ENCODE results near the gene TMCO5A. TPM values are rescaled to one million over a fixed set of nuclear protein-coding genes. Genes with fewer than 3 reads are reported as not detected.
"Not testable (repeated sequence)": the region's sequence is repeated elsewhere in the genome, so short reads cannot be mapped to it uniquely, and the experiment has no call there.

The TMCO5A gene
- not detected for total RNA-seq
- long read RNA-seq = 0 reads

DNA sequence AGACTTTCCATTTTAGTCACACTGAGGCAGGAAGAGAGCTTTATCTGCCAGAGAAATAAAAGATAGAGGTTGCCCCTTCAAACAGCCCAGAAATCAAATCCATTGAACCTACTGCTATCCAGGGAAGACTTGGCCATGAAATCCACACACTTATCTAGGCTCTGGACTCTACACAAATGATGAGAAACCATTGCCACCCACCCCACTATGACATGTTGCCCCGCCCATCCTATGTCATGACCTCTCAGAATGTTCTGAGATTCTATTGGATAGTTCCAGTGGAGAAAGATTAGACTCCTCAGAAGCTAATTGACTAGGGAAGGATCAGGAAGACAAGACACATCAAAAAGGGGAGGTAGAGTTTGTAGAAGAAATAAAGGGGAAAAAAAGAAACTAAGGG, at the start of gene TMCO5A:
TMCO5A (plus strand) TSS at position 301 of the 400 bp plus-strand sequence. CDS start 1,684 bp downstream, outside the sequence.
- DNase-seq (ENCODE audit: low spot score) = no peak

DNA sequence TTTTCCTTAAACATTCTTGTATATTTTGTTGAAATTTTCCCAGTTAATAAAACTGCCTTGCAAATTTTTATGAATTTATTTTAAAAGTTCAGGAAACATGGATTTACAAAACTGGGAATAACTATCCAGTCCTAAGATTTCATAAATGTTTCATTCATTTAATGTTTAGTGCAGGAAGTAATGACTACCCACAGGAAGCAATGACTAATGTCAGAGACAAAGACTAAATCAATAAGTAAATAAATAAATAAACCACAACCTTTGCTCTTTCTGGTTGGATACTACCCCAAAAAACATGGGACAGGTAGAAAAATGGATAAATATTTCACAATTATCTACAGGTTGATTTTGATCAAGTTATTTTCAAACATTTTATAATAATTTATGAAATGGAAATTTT, 48.8 kb upstream of the TMCO5A start:
- DNase-seq (ENCODE audit: low spot score) = no peak

DNA sequence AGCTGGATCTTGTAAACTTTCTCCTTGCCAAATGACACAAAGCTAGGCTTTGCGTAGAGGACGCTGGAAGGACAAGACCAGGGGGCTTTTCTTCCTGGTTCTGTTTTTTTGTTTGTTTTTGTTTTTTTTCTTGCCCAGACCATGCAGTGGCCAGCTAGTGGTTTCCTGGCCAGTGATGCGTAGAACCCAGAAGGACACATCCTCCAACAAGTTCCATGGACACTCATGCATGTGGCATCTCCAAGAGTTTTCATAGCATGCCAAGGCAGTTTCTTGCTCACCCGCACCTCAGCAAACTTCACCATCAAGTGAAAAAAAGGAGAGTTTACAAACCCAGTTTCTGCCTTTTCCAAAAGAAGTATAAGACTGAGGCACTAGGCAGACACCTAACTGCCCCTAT, 46.1 kb upstream of the TMCO5A start:
- no peak for DNase-seq (ENCODE audit: low spot score)

DNA sequence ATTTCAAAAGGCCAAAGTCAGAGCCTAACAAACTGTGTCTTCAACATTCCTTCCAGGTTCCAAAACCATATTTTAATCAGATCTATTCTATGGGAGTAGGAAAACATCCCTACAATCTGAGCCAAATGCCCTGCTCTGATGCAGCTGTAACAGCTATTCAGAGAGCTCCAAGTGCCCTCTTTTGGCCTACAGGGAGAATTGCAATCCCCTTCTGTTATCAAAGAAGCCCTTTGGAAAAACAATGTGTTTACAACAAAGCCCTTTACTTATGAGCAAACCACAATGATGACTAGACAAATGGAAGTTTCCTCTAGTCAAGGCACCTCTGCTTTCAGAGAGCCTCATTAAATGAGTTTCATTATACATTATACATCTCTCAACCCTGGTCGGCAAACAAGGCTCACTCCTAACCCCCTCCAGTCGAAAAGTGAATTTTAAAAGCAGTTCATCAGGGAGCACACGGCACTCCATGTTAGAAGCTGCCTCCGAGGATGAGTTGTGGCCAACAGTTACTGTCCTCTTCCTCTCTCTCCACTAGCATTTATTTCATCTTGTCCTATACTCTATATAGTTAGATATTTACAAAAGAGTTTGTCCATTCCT, 42.6 kb upstream of the TMCO5A start:
- DNase-seq (ENCODE audit: low spot score) = no peak

DNA sequence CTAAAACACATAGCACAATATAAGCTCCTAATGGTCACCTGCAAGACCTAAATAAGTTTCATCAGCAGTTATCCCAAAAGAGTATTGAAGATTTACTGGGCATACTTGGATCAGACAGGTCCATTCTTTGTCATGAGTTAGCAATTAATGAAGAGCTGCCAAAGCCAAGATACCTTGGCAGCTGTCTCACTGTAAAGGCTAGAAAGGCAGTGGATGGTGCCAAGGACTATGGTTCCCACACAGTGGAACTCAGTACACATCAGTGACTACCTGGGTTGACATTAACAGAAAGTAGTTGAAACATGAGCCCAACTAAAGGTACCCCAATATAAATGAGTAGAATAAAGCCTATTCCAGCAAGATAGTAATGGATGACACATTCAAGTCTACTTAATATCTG, 41.1 kb upstream of the TMCO5A start:
- DNase-seq (ENCODE audit: low spot score) = no peak

DNA sequence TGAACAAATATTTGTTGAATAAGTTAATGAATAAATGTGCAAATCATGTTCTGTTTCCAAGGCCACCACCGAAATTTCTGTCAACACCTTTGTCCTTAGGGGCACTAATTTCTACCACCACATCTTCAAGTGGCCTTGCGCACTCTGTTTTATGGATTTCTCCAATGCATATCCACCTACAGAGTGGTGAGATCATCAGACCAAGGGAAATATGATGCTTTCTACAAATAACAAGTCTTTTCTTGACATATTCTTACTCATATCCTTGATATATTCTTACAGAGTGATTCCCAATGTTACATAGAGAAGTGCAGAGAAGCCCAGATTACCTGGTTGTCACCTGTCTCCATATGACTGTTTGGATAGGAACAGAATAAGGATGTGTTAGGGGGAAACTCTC, 36.1 kb upstream of the TMCO5A start:
- DNase-seq (ENCODE audit: low spot score) = no peak

DNA sequence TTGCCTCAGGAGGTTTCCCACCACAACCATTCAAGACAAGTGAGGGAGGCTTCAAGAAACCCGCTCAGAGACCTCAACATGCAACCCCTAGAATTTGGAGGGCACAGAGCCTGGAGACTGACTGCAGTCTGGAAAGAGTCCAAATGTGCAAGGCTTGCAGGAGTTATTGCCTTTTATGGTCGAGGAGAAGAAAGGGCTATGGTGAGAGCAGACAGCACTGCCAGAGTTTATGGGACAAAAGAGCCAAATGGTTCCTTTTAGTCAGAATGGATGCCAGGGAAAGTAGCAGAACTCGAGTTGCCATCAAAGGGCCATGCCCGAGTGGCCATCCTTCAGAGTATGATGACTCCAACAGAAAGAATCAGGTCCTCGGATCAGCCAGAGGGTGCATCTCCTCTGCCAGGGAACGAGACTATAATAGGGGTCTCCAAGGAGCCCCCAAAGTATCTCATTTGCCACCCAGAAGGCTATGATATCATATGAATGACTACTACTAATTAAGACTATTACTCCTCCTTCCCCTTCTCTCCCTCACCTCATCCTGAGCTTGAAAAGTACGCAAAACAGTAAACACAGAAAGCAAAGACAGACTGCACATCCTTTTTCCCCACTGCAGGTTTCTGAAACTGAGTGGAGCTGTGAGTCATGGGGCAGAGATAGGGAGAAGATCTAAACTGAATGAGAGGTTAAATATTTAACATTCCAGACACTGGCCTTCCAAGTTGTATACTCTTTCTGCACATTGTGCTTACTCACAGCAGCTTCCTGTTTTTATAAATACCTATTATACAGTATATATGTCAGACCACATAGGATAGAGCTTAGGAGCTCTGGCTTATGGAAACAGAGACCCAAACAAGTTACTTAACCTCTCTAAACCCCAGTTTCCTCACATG, 33.9 kb upstream of the TMCO5A start:
- no peak for DNase-seq (ENCODE audit: low spot score)

DNA sequence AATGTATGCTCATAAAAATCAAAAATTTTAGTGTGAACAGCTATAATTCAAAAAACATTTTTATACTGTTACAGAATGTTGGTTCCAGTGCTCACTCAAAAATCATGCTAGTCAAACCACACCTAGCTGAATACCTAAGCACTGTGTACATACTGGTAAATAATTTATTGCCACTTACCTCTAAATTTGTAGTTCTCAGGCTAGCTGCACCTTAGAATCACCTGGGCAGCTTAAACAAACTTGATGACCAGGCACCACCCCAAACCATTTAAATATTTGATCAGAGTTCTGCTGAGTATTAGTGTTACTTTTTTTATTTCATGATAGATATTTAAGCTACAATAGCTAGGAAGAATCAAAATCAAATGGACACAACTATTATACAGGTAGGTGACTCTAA, 32.3 kb upstream of the TMCO5A start:
- no peak for DNase-seq (ENCODE audit: low spot score)

DNA sequence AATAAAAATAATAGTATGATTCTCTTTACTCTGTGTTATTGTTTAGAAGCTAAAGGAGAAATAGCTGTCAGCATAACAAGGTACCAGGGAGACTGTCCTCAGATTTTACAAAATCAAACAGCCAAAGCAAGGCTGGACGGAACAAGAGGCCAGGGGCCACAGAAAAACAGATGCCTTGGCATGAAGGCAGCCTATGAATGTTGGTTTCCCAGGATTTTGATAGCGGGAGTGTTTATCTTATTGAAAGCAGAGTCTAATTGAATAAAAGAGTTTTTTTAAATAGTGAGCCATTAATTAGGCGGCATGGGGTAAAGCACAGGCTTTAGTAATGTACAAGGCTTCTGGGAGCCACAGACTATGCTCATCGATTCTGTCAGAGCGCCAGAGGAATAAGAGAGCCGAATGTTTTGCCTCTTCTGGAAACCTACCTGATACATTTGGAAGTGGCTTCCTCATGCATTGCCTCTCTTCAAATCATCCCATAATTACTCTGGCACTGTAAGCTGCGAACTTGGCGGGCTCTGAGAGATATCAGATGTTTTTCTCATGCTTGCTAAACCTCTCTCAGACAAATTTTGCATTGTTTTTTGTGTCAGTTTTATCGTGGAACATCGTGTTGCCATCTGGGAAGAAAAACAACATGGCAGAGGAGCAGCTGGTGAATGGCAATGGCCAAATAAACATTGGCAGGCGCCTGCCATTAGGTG, 30.4 kb upstream of the TMCO5A start:
- no peak for DNase-seq (ENCODE audit: low spot score)

DNA sequence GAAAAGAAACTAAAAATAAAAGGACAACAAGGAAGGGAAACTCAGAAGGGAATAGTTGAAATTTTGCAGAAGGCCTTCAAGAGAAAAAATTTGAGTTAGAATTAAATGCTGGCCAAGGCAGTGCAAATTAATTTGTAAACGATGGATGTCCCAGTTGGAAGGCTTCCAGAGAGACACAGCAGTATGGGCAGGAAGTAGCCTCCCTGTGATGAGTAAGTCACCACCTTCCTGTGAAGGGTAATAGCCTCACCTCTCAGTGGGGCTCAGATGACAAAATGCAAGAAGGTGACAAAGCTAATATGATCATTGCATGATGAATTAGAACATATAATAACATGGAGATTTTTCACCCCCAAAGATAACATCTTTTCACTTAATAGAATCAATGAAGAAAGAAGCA, 27.3 kb upstream of the TMCO5A start:
- DNase-seq (ENCODE audit: low spot score) = no peak

DNA sequence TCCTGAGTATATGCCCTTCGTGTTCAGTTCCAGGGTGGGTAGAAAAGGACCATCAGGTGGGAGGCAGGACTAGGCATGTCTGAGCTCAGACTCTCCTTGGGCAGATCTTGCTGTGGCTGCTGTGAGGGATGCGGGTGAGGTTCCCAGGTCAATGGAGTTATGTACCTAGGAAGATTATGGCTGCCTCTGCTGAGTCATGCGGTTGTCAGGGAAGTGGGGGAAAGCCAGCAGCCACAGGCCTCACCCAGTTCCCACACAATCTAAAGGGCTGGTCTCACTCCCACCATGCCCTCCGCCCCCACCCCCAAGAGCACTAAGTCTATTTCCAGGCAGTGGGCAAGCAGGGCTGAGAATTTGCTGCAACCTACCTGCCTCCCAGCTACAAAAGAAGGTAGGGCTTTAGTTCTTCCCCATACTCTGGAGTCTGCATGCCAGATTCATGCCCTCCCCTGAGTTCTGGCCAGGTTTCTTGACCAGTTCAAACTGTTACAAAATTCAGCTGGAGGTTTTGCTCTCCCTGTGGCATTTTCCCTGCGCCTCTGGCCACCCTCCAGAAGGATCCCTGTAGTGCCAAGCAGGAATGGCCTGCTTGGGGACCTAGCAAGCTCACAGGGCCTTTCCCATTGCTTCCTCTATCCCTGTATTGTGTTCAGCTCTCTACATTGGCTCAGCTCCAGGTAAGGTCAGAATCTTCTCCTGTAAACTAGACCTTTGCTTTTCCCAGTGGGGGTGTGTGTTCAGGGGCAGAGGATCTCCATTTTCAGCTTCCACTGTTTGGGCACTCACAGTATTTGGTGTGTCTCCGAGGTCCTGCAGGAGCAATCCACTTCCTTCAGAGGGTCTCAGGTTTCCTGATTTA, 12.7 kb upstream of the TMCO5A start:
- DNase-seq (ENCODE audit: low spot score) = no peak

DNA sequence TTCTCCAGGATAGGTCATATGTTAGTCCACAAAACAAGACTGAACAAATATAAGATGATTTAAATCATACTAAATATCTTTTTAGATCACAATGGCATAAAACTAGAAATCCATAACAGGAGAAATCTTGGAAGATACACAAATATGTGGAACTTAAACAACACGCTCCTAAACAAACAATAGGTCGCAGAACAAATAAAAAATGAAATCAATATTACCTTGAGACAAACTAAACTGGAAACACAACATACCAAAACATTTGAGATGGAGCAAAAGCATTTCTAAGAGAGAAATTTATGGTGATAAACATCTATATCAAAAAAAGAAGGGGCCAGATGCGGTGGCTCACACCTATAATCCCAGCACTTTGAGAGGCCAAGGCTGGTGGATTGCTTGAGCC, 8.3 kb upstream of the TMCO5A start:
- no peak for DNase-seq (ENCODE audit: low spot score)

DNA sequence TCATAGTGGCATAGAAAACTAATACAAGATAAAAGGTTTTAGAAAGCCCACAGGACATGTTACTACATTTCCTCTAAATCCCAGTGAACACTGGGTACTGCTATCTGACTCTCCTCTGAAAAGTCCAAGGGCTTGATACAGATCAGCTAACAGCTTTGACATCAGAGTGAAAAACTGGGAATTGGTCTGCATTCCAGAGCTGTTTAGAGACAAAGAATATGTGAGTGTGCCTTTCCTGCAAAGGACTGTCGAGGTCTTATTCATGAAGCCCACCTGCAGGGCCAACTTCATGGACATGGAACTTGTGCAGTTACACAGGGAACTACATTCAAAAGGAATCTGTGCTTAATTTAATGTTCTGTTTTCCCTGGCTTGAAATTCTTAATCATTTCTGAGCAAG, 5.2 kb upstream of the TMCO5A start:
- no peak for DNase-seq (ENCODE audit: low spot score)

DNA sequence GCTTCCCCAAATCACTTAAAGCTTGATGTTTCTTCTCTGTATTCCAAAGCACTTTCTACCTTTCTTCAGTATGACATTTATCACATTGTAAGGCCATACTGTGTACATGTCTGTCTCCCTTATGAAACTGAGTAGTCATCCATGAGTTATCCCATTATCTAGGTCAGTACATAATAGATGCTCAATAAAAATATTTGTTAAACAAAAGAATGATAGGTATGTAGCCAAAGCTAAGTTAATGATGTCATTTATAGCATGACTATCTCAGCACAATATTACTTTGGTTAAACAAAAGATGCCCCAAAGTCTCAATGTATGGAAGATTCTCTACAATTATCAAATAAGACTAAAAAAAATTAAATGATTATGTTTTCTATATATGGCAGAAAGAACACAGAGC, 3.1 kb upstream of the TMCO5A start:
- DNase-seq (ENCODE audit: low spot score) = no peak

DNA sequence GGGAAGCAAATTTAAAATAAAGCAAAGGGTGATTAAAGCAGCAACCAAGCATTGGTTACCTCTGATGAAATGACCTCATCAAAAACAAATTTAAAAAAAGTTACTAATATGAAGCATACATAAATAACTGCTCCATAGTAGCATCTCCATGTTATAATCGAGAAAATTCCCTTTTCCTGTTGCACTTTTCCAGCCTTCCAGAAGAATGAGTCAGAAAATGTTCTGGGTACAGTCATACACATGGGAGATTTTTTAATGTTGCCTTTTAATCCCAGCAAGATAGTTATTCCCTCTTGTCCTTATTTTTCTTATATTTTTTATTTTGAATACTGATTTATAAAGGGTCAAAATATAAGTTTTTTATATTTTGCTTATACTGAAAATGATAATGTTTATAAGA, 2.6 kb upstream of the TMCO5A start:
- DNase-seq (ENCODE audit: low spot score) = no peak

DNA sequence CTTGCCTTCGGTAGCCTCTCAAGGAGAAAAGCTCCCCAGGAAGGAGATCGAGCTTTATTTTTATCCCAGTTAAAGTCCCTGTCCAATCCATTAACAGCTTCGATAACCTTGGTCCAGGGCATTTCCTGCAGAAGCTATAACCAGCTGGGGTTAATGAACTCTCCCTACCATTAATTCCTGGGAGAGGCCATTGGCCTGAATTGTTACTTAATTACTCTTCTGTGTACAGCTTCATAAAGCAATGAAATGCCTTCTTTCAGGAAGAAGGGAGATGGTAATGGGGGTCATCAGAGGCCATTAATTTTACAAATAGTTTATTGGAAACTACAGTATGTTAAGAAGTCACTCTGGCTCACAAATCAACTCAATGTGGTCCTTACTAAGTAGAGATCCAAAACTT, 1.9 kb upstream of the TMCO5A start:
- no peak for DNase-seq (ENCODE audit: low spot score)

DNA sequence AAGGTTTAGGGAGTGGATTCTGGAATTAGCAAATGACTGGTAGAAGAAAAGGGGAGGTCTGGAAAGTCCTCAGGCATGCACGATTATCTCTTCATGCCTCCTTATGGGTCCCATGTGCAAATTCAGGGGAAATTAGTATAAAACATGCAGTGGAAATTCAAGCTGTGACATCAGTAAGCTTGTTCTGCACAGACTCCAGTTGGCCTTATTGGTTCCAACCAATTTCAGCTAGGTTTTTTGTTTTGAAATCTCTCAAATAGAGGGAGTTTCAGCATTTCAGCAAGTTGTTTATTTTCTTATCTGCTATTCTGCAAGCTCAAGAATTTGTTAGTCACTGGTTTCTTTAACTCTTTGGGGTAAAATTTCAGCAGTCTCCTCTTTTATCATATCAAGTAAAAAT, 774 bp upstream of the TMCO5A start:
- DNase-seq (ENCODE audit: low spot score) = no peak

DNA sequence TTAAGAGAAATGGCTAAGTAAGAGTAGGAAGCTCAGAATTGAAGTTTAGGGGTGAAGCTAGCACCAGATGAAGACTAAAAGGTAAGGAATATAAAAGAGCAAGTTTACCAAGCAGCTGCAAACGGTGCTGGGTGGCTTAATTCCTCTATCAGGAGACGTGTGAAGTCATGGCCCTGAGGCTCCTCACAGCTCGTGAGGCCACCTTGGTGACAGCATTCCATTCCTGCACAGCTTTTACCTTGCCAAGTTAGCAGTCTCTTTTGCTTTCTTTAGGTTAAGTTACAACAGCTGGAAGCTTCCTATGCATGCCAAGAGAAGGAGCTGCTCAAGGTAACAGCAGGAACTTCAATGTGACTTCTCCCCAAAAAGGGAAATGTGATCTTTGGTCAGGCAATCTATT, 6.4 kb downstream of the TMCO5A start:
- no peak for DNase-seq (ENCODE audit: low spot score)

DNA sequence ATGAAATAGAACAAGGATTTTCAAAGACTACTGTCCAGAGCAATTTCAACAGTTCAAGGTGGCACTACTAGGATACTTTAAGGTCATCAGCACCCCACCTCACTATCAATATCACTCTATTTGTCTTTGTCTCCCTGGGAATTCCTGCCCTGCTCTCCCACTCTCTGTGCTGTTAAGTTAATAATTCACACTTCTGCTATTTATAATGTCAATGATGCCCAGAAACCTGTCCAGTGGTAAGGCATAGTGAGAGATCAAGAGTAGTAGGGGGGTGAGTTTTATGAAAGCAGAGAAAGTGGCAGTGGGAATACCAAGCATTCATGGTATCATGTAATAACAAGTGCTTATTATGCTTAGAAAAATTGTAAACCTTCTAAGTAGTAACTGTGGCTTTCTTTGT, 7.3 kb downstream of the TMCO5A start:
- DNase-seq (ENCODE audit: low spot score) = no peak

DNA sequence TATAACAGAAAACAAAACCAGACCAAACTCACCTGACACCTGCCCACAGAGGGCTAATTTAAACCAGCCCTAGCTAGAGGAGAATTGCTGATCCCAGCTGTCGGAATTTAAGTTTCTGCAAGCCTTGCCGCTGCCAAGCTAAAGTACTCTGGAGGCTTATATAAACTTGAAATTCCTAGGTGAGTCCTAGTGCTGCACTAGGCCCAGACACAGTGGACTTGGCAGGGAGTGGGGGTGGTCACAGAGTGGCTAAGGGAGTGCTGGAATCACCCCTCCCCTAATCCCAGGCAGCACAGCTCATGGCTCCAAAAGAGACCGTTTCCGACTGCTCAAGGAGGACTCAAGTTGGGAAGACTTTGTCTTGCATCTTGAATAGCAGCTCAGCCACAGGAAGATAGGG, 17.6 kb downstream of the TMCO5A start:
- no peak for DNase-seq (ENCODE audit: low spot score)

DNA sequence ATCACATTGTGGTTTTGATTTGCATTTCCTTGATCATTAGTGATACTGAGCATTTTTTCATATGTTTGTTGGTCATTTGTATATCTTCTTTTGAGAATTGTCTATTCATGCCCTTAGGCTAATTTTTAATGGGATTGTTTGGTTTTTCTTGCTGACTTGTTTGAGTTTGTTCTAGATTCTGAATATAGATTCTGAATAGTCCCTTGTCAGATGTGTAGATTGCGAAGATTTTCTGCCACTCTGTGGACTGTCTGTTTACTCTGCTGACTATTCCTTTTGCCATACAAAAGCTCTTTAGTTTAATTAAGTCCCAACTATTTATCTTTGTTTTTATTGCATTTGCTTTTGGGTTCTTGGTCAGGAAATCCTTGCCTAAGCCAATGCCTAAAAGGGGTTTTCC, 26.3 kb downstream of the TMCO5A start:
- DNase-seq (ENCODE audit: low spot score) = not testable (repeated sequence)

All from mesenteric fat pad (tissue), 1 donor.